ENCODE data around the gene DPP10.

DPP10 gene

GRCh38 chr2:115162494-115163293, 720.3 kb downstream of the DPP10 start:
- no peak for FAIRE-seq

GRCh38 chr2:115163572-115163971, 721.1 kb downstream of the DPP10 start:
- FAIRE-seq: no peak

DNA sequence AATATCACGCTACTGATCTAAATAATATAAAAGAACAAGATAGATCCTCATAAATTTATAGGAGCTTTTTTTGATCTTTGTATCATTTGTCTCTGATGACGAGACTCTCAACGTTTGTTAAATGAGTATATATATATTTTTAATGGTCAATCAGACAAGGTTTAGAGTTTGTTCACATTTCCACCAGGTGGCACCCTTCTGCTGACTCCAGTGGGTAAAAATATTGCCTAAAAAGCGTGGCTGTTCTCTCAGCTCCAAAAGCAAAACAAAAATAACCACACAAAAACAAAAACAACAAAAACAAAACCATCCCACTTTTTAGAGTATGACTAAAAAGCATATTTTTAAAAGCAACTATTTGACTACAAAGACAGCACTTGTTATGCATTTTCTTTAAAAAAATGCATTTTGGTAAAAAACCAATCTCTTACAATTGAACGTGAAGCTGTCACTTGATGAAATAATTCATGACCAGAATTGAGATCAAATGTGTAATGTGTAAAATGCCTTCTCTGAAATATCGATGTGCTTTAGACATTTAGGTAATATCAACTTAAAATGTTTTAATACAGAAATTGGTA, 723.2 kb downstream of the DPP10 start:
- FAIRE-seq: peak; percentile 93

DNA sequence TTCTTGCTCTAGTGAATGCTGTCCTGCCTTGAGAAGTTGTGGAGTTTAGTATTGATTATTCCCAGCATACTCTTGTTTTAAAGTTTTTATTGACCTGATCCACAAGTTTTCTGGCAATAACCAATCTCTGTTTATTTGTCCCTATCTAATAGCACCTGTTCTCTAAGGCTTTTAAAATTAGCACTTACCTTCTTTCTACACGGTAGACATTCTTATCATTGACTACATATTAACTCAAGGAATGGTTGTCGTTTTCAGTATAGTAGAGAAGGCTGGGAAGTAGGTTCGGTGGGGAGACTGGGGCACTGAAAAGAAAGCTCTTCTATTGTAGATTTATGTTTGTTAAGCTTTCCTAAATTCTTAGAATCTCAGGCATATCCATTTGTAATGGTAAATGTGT, 726.0 kb downstream of the DPP10 start:
- FAIRE-seq: no peak

DNA sequence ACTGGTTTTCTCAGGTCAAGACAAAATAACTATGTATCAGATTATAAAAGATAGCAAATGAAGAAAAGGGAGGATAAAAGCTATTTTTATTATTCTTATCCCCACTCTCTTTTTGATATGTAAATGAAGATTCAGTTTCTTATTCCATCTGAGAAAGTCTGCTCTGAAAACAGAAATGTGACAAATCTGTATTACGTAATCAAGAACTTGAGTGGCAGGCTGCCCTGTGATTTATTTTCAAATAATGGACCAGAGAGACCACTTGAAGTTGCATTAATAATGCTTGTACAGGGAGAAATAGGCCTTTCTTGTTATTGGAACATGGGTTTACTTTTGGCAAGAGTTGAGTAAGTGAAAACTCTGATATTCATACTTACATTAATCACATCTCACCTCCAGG, 727.4 kb downstream of the DPP10 start:
- no peak for FAIRE-seq

DNA sequence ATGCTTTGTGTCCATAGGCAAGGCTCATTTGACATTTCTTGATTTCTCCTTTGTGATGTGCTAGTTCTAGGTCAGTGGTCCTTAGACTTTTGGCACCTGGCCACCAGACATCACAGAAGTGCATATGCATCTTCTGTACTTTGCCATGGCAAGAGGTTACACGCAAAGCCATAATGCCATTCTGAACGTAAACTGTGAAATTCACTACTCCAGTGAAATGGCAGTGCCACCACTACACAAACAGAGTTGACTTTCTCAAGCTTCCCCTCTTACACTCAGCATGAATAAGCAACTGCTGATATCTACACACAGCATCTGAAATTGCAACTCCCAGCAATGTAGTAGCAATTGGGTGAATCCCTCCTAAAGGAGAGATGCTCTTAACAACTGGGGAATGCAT, 729.3 kb downstream of the DPP10 start:
- no peak for FAIRE-seq

- no peak for FAIRE-seq
These were observed 732.2 kb downstream of the DPP10 start for GRCh38 chr2:115174651-115175050.

GRCh38 chr2:115183144-115183543, 740.7 kb downstream of the DPP10 start:
- FAIRE-seq: no peak

DNA sequence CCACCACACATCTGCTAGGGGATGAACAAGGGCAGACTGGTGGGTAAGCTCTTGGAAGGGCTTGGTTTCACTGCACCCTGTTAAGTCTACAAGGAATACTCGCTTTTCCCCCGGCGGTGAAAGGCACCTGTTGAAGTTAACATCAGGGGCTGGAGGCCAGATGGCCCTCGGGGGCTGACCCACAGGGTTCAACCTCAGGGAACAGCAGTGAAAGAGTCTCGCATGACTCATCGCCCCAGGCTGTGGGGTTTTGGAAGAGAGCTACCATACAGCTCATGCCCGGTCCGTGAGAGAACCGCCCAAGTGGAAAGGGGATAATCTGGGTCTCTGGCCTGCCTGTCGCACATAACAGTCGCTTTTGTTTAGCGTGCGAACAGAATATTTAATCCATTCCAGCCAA, 748.0 kb downstream of the DPP10 start:
- no peak for FAIRE-seq

DNA sequence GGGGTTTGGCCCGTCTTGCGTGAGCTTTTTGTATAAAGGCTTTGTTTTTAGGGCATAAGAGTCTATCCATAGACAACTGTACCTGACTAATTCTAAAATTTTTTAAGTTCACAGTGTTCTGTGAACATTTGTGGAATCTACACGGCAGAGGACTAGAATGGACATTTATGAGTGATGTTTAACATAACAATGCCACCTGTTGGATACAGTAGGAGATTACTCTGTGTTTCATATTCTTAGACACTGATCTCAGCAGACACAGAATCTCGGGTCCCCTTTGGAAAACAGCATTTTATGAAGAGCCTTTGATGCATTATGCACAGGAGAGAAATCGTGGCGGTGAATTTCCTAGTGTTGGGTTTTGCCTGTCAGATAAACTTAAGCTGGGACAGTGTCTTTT, 752.2 kb downstream of the DPP10 start:
- no peak for FAIRE-seq

GRCh38 chr2:115196587-115196986, 754.1 kb downstream of the DPP10 start:
- no peak for FAIRE-seq

- FAIRE-seq: no peak
These were observed 757.5 kb downstream of the DPP10 start for GRCh38 chr2:115199966-115200365.

DNA sequence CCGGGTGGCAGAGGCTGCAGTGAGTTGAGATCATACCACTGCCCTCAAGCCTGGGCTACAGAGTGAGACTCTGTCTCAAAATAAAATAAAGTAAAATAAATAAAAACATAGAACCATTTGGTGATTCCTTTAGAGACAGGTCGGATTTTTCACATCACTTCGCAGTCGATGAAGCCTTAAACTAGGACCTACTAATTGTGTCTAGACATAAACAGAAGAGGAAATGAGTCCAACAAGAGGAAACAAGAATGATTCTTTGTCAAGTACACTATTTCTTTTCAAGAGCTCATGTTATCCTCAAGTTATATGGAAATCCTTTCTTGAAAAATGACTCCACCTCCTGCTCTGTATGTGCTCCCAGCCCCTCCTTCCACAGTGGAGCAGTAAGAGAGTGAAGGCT, 758.9 kb downstream of the DPP10 start:
- FAIRE-seq: no peak

GRCh38 chr2:115208493-115209164, 766.2 kb downstream of the DPP10 start:
- FAIRE-seq: no peak

DNA sequence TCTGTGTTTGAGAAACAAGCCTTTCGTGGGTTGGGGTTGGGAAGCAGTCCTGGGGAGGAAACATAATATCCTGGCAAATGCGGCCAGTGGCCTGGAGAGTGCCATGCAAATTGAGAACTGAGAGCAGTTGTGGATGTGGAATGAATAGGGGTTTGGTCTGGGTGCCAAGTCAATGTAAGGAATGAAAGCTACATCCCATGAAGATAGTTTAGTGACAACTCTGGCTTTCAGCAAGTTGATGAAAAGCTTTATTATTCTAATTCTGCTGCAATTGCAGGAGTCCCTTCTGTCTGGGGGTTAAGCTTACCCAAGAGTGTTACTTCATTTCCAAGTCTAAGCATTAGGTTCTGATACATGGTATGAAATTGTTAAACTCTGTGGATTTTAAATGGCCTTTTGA, 771.6 kb downstream of the DPP10 start:
- no peak for FAIRE-seq

GRCh38 chr2:115219296-115219695, 776.9 kb downstream of the DPP10 start:
- no peak for FAIRE-seq

- no peak for FAIRE-seq
These were observed 791.7 kb downstream of the DPP10 start for GRCh38 chr2:115234186-115234585.

GRCh38 chr2:115234737-115235136, 792.3 kb downstream of the DPP10 start:
- FAIRE-seq: no peak

DNA sequence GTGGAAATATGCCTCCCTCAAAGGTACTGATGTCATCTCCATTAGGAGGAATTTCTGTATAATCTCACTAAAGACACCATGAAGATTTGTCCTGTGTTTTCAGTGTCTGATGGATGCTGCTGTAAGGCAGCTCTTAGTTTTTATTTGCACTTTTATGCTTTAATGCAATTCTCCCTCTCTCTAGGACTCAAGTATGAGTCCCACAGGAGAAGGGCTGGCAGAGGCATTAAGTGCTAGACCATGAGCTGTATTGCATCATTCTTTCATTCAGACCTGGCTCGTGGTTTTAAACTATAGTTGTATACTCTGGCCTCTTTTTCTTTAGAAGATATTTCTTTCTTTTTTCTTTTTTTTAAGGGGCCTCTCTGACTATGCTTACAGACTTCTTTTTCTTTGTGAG, 805.6 kb downstream of the DPP10 start:
- FAIRE-seq: no peak

- no peak for FAIRE-seq
These were observed 834.9 kb downstream of the DPP10 start for GRCh38 chr2:115277366-115277765.

DNA sequence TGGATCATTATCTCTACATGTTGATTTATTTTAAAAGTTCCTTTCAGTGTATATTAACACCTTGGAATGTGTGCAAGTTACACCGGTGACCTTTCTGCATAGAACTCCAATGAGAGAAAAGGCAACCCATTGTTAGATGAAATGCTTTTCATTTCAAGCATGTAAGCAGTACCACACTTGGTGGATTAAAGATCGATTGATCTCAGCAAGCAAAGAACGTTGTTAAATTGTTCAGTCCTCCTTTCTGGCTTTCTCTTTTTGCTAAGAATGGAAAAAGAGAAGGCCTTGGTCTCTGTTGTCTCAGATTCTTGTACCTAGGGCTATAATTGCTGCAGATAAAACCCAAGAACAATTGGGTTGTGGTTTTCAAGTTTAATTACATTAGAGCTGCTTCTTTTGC, 843.0 kb downstream of the DPP10 start:
- no peak for FAIRE-seq

DNA sequence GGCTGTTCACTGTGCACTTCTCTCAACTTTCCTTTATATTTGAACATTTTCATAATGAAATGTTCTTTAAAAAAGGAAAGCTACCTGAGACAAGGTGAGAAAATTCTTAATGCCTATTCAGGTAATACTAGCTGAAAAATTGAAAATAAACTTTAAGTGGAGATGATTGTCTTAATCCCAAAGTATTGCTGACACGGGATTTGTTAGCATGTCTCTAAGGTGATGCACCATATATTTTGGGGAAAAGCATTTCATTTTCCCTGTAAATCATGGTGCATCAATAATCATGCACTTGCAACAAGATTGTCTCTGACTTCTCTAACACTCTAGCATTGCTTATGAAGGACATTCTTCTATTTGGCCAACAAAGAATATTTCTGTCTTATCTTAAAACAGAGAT, 848.0 kb downstream of the DPP10 start:
- no peak for FAIRE-seq

- FAIRE-seq: no peak
These were observed 850.3 kb downstream of the DPP10 start for GRCh38 chr2:115292742-115293141.

GRCh38 chr2:115294999-115295398, 852.6 kb downstream of the DPP10 start:
- FAIRE-seq: no peak
